Activated CD4-positive, alpha-beta memory T cell treated with anti-CD3 and anti-CD28 coated beads for 36 hours (primary cell): ENCODE results near the gene LBX2. TPM values are rescaled to one million over a fixed set of nuclear protein-coding genes. Genes with fewer than 3 reads are reported as not detected.

Experiments
- CTCF ChIA-PET: fragments of 350-600 bp; sonication (Branson Sonifier 250); formaldehyde crosslinking; loops from one replicate; lab custom pipeline; 2021; ENCODE audit warnings: antibody characterized with exemption, inconsistent platforms; lab: Charles Lee
- POLR2A ChIA-PET: fragments of 350-600 bp; sonication (Branson Sonifier 250); formaldehyde crosslinking; loops from one replicate; lab custom pipeline; 2021; ENCODE audit warnings: antibody characterized with exemption; lab: Charles Lee
- DNase-seq: peaks from one replicate; pipeline ENCODE4 v3.0.0-alpha.2; 2020
- H3K27ac Mint-ChIP-seq: one replicate; pipeline ENCODE4 v1.8.0; 2021; ENCODE audit warnings: mixed read lengths
- H3K27me3 Mint-ChIP-seq: one replicate; pipeline ENCODE4 v1.8.0; 2021; ENCODE audit warnings: mixed read lengths
- H3K36me3 Mint-ChIP-seq: one replicate; pipeline ENCODE4 v1.8.0; 2021; ENCODE audit warnings: mixed read lengths
- H3K4me1 Mint-ChIP-seq: one replicate; pipeline ENCODE4 v1.8.0; 2021; ENCODE audit warnings: low read depth, mixed read lengths
- H3K4me3 Mint-ChIP-seq: one replicate; pipeline ENCODE4 v1.8.0; 2021; ENCODE audit warnings: mild to moderate bottlenecking, mixed read lengths
- H3K9me3 Mint-ChIP-seq: one replicate; pipeline ENCODE4 v1.8.0; 2021; ENCODE audit warnings: mixed read lengths
- intact Hi-C: fragments of 100-400 bp; cut with micrococcal nuclease; formaldehyde crosslinking; loops from one replicate; pipeline ENCODE4 v1.15.1; 2023
- total RNA-seq, 2 experiments: library from RNA; stranded (reverse); gene quantifications; one replicate each; pipeline ENCODE4 v1.2.3, GENCODE V29; 2021

Gene LBX2
- total RNA-seq, 2 experiments from 2014 or later, result 0.52 to 0.63 TPM

DNA sequence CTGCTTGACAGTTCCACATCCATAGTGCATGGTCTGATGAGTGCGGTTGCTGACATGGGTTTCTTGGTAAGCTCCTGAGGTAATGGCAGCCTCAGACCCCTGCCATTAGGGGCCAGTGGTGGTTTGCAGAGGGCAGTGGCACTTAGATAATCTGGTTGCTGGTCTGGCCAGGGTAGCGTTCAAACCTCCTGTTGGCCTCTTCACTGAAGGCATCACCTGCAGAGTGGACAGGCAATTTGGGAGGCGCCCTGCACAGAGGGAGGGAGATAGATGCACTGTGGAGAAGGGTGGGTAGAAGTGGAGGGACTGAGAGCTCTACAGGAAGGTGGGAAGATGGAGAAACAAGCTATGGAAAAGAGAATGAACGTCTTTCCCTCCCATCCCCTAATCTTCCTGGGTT, 34.1 kb upstream of the LBX2 start:
- Mint-ChIP-seq H3K4me1 (peaks cover 25% of the 10 kb centered on the region), H3K27ac (no peak overlapping the region), H3K9me3 (no peaks in the 10 kb centered on the region), H3K4me3 (no peak overlapping the region), H3K27me3 (peaks cover 8% of the 10 kb centered on the region), H3K36me3 (peaks cover 34% of the 10 kb centered on the region)
- POLR2A ChIA-PET, result no interaction called here
- CTCF ChIA-PET, result interaction anchor here (1.1 to 1.8 kb wide), 3 partner anchors 11 to 284 kb away, joined by 3 to 9 read pairs (median 7); no protein-coding TSS in a partner anchor
- intact Hi-C loops, result loop anchor here (5.0 kb wide), 2 partner anchors 36 to 39 kb away; partner anchors contain the start of gene LBX2
- DNase-seq, result no peak

DNA sequence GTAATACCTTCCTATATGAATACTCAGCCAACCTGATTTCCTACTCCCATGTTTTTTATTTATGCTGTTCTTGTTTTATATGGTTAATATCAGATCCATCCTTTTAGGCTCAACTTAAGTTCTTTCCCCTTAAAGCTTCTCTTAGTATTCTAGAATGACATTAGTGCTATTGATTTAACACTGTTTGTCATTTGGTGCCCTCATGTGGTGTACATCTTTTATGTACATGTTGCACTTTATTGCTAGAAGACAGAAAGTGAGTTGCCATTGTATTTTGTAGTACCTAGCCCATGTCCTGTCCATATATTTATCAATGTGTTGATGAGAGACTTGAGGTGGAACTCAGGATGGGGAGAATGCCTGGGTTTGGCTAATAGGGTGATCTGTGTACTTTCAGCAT, 32.8 kb upstream of the LBX2 start:
- intact Hi-C loops, result loop anchor here (1.0 to 5.0 kb wide), 3 partner anchors 35 to 282 kb away; partner anchors contain the start of gene LBX2
- ChIA-PET POLR2A (interaction anchor here (0.9 to 4.4 kb wide), 4 partner anchors 13 to 74 kb away, joined by 3 to 31 read pairs (median 9); partner anchors contain the start of genes CCDC142, TTC31 and WBP1), CTCF (interaction anchor here (0.8 to 5.3 kb wide), 12 partner anchors 12 to 282 kb away, joined by 3 to 66 read pairs (median 7); partner anchors contain the start of genes CCDC142, MOGS, TLX2 and TTC31)
- Mint-ChIP-seq H3K27me3 (no peaks in the 10 kb centered on the region), H3K9me3 (no peaks in the 10 kb centered on the region), H3K4me3 (peak overlapping the region; percentile 5), H3K36me3 (peaks cover 46% of the 10 kb centered on the region), H3K27ac (peak overlapping the region; percentile 11), H3K4me1 (peaks cover 37% of the 10 kb centered on the region)
- DNase-seq, result no peak

DNA sequence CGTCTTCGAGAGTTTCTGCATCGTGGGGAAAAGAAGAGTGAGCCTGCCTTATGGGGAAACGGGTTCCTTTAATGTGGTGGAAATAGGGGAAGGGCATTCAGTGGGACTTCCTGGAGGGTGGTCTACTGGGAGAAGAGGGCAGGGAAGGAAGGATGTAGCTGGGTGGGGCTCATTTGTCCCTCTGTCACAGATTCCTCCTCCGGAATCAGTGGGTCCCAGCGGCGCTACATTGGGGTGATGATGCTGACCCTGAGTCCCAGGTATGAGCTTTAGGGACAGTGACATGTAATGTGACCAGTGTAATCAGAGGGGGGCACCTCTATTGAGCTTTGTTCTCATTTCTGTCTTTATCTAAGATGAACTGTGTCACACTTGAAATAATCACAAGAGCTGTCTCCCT, 32.3 kb upstream of the LBX2 start:
- no peaks in the 10 kb centered on the region for H3K27me3 Mint-ChIP-seq
- no peak for DNase-seq
- H3K4me3 Mint-ChIP-seq, result peak overlapping the region; percentile 98
- POLR2A ChIA-PET, result interaction anchor here (0.9 to 4.4 kb wide), 6 partner anchors 14 to 73 kb away, joined by 3 to 31 read pairs (median 4); partner anchors contain the start of genes CCDC142, DOK1, TTC31 and WBP1
- peaks cover 37% of the 10 kb centered on the region for H3K4me1 Mint-ChIP-seq
- CTCF ChIA-PET, result interaction anchor here (0.8 to 5.3 kb wide), 12 partner anchors 13 to 282 kb away, joined by 3 to 66 read pairs (median 7); partner anchors contain the start of genes CCDC142, MOGS, TLX2 and TTC31
- intact Hi-C loops, result loop anchor here (1.0 to 5.0 kb wide), 3 partner anchors 34 to 281 kb away; partner anchors contain the start of gene LBX2
- peaks cover 51% of the 10 kb centered on the region for H3K36me3 Mint-ChIP-seq
- H3K9me3 Mint-ChIP-seq, result no peaks in the 10 kb centered on the region
- H3K27ac Mint-ChIP-seq, result peak overlapping the region; percentile 91

DNA sequence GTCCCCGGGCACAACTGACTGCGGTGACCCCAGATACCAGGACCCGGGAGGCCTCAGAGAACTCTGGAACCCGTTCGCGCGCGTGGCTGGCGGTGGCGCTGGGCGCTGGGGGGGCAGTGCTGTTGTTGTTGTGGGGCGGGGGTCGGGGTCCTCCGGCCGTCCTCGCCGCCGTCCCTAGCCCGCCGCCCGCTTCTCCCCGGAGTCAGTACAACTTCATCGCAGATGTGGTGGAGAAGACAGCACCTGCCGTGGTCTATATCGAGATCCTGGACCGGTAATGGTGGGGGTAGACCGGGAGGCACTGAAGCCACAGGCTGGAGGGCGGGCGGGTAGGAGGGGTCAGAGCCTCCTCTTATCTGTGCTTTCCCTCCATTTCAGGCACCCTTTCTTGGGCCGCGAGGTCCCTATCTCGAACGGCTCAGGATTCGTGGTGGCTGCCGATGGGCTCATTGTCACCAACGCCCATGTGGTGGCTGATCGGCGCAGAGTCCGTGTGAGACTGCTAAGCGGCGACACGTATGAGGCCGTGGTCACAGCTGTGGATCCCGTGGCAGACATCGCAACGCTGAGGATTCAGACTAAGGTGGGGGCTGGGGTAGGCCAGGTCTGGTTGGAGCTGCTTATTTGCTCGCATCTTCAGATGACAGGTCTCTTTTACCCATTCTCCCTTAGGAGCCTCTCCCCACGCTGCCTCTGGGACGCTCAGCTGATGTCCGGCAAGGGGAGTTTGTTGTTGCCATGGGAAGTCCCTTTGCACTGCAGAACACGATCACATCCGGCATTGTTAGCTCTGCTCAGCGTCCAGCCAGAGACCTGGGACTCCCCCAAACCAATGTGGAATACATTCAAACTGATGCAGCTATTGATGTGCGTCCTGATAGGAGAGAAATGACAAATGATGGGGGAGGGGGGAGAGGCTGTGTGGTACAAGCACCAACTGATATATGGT, 31.1 kb upstream of the LBX2 start:
- intact Hi-C loops, result loop anchor here (5.0 kb wide), 2 partner anchors 33 to 42 kb away; partner anchors contain the start of gene LBX2
- Mint-ChIP-seq H3K27me3 (no peaks in the 10 kb centered on the region), H3K36me3 (peaks cover 58% of the 10 kb centered on the region), H3K27ac (peak overlapping the region; percentile 91), H3K4me1 (peaks cover 39% of the 10 kb centered on the region), H3K9me3 (no peaks in the 10 kb centered on the region), H3K4me3 (peak overlapping the region; percentile 98)
- ChIA-PET POLR2A (interaction anchor here (0.8 to 4.4 kb wide), 9 partner anchors 21 to 75 kb away, joined by 4 to 31 read pairs (median 5); partner anchors contain the start of genes CCDC142, DOK1, INO80B and MRPL53), CTCF (interaction anchor here (1.4 to 5.3 kb wide), 6 partner anchors 21 to 73 kb away, joined by 3 to 66 read pairs (median 14); partner anchors contain the start of genes CCDC142, MOGS, TTC31 and WBP1)
- peak; percentile 80 for DNase-seq

DNA sequence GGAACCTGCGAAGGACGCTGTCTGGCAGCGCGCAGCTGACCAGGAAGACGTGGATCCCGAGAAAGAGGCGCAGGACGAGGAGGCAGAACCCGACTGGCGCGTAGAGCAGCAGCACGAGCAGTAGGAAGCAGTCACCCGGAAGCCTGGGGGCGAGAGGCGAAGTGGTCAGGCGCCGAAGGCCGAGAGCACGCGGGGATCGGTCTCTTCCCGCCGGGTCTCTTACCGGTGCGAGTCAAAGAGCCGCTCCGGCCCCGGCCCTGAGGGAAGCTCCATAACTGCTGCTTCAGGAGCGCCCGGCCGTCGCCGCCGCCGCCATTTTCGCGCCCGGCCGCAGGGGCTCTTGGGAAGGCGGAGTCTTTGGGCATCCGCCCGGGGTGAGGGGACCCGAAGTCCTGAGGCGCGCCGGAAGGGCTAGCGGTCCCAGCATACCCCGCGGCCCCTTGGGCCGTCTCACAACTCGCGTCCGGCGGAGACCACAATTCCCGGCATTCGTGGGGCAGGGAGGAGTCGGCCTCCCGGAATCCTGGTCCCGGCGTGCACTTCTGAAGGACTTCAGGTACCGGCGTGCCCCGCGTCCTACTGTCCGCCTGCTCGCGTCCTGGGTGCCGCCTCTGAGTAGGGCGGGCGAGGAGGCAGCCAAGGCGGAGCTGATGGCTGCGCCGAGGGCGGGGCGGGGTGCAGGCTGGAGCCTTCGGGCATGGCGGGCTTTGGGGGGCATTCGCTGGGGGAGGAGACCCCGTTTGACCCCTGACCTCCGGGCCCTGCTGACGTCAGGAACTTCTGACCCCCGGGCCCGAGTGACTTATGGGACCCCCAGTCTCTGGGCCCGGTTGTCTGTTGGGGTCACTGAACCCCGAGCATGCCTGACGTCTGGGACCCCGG, 30.2 kb upstream of the LBX2 start, which contains the start of the genes AUP1 and HTRA2:
AUP1 (minus strand) TSS at position 350 of the 882 bp plus-strand sequence; CDS start at position 273, 77 bp downstream.
HTRA2 (plus strand) TSS at position 577 of the 882 bp plus-strand sequence; CDS start at position 651, 74 bp downstream.
- intact Hi-C loops, result loop anchor here (1.0 to 5.0 kb wide), 10 partner anchors 22 to 125 kb away; partner anchors contain the start of genes DOK1, LBX2, MRPL53 and PCGF1
- POLR2A ChIA-PET, result interaction anchor here (0.6 to 4.4 kb wide), 12 partner anchors 9 to 124 kb away, joined by 3 to 31 read pairs (median 4); partner anchors contain the start of genes CCDC142, INO80B, MRPL53 and PCGF1
- Mint-ChIP-seq H3K4me3 (peak within 1 kb of the TSS; percentile 98), H3K4me1 (peaks cover 39% of the 10 kb centered on the region), H3K27me3 (no peaks in the 10 kb centered on the region), H3K9me3 (no peaks in the 10 kb centered on the region), H3K36me3 (peaks cover 58% of the 10 kb centered on the region), H3K27ac (peak within 1 kb of the TSS; percentile 91)
- peak; percentile 97 for DNase-seq
- CTCF ChIA-PET, result interaction anchor here (0.8 to 5.3 kb wide), 6 partner anchors 20 to 75 kb away, joined by 3 to 66 read pairs (median 14); partner anchors contain the start of genes CCDC142, INO80B, TTC31 and WBP1

DNA sequence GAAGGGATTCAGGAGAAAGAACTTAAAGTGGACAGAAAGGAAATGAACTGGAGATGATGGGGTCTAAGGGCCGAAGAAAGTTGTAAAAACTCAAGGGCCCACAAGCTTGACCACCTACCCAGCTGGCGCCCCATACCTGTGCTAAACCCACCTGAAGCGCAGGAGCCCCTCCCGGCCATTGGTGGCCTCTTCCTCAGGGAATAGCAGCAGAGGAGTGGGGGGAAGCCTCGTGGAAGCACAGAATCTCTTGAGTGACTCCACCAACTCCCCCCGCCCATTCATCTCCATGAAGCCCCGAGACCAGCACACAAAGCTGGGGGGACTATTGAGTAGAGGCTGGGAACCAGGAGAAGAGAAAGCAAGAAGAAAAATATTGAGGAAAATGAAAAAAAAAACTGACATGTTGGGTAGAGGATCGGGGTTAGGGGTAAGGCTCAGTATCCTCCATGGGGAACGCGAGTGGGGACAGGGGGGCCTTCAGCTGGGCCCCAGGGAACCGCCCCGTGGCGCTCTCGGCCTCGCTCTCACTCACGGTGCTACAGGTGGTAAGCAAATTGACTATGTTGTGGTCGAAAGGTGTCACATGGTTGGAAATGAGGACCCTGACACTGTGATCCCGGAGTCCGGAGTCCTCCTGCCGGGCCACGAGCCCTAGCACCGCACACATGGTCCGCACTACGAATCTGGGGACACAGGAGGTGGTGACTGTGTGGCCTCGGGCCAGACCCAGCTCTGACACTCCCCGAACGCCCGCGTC, 29.4 kb upstream of the LBX2 start:
- no peak for DNase-seq
- Mint-ChIP-seq H3K27me3 (no peaks in the 10 kb centered on the region), H3K9me3 (no peaks in the 10 kb centered on the region), H3K4me1 (peaks cover 39% of the 10 kb centered on the region), H3K36me3 (peaks cover 57% of the 10 kb centered on the region), H3K27ac (peak overlapping the region; percentile 91), H3K4me3 (peak overlapping the region; percentile 98)
- intact Hi-C loops, result loop anchor here (1.0 to 2.0 kb wide), 8 partner anchors 21 to 126 kb away; partner anchors contain the start of genes DOK1, MRPL53, PCGF1 and SEMA4F
- ChIA-PET CTCF (interaction anchor here (0.8 to 5.3 kb wide), 5 partner anchors 19 to 74 kb away, joined by 3 to 66 read pairs (median 8); partner anchors contain the start of genes CCDC142, INO80B and TTC31), POLR2A (interaction anchor here (0.6 to 4.4 kb wide), 12 partner anchors 8 to 125 kb away, joined by 3 to 31 read pairs (median 4); partner anchors contain the start of genes CCDC142, INO80B, PCGF1 and SEMA4F)

DNA sequence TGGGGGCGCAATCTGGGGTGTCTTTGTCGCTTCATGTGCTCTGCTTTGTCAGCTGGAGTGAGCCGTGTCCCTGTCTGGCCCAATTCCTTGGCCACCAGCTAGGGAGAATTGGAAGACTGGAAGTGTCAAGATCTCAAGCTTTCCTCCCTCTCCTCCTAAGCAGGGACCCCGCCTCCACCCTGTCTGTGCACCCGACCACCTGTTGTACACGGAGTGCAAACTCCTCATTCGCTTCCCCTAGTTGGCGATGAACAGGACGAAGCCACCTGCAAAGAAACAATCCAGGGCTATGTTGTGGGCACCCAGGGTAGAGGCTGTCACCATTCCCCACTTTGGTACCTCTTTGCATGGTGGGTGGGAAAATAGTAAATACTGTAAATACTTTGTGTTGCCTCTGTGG, 28.3 kb upstream of the LBX2 start:
- CTCF ChIA-PET, result interaction anchor here (5.1 to 5.3 kb wide), 2 partner anchors 45 to 60 kb away, joined by 55 to 66 read pairs; partner anchors contain the start of genes CCDC142 and TTC31
- H3K4me1 Mint-ChIP-seq, result peaks cover 39% of the 10 kb centered on the region
- H3K4me3 Mint-ChIP-seq, result peak overlapping the region; percentile 98
- intact Hi-C loops, result loop anchor here (2.0 kb wide), 1 partner anchor 55 kb away; the partner anchor contains the start of gene MRPL53
- peaks cover 52% of the 10 kb centered on the region for H3K36me3 Mint-ChIP-seq
- no peak for DNase-seq
- no peak overlapping the region for H3K27ac Mint-ChIP-seq
- H3K9me3 Mint-ChIP-seq, result no peaks in the 10 kb centered on the region
- no peaks in the 10 kb centered on the region for H3K27me3 Mint-ChIP-seq
- POLR2A ChIA-PET, result interaction anchor here (1.2 to 2.5 kb wide), 4 partner anchors 15 to 72 kb away, joined by 4 to 11 read pairs (median 4); partner anchors contain the start of genes INO80B and PCGF1

DNA sequence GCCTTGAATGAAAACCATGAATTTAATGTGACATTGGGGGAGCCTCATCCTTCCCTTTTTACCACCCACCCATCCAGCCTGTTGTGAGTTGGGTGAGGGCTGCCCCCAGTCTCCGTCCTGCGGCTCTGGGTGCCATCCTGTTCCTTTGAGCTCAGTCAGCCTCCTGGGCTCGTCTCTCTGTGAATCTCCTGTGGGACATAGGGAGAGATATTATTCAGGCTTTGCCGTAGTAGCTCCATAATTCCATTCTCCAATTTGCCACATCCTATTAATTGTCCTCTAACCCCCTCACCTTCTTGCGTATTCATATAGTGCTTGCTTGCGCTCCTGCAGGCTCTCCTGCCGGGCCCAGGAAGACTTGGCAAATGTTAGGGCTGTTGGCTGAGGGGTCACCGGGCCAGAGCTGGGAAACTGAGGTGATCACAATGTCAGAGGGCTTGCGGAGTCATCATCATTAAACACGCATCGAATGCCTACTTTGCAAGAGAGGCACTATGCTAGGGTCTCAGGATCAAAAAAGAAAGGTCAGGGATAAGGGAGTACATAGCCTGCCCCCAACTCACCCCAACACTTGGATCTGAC, 27.3 kb upstream of the LBX2 start:
- no peak overlapping the region for H3K27ac Mint-ChIP-seq
- intact Hi-C loops, result no loop called here

More for the DNA sequence above, 27.3 kb upstream of the LBX2 start:
- Mint-ChIP-seq H3K27me3 (no peaks in the 10 kb centered on the region), H3K36me3 (peaks cover 42% of the 10 kb centered on the region), H3K4me3 (no peak overlapping the region), H3K9me3 (no peaks in the 10 kb centered on the region), H3K4me1 (peaks cover 32% of the 10 kb centered on the region)
- CTCF ChIA-PET, result no interaction called here
- POLR2A ChIA-PET, result interaction anchor here (1.1 to 1.5 kb wide), 4 partner anchors 17 to 68 kb away, joined by 3 to 4 read pairs (median 4); partner anchors contain the start of genes CCDC142, TTC31 and WBP1
- DNase-seq, result no peak
